HG03066 (cell line): ENCODE measurements around the gene LSMEM2.

Experiments used
- ATAC-seq: cut with Tn5 transposase; IDR thresholded peaks from one replicate; pipeline ENCODE4 v1.9.1; 2021; ENCODE audit warnings: low read depth; ENCODE audit not compliant: unreplicated experiment

LSMEM2 gene

DNA sequence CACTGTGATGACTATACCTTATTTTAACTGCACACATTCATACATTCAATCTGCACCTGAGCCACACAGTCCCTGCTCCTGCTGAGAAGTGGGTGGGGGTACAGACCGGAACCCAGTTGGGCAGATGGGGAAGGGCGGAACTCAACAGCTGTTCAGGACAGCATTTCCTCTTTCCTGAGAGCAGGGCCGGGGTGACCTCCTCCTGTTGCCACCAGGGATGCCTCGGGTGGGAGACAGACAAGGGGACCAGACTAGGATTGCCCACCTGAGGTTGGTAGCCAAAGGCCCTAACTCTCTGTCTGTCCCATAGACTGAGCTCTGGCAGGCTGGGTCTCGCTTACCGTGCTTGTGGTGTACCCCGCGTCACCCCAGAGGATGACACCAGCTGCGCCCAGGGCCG lies 39.7 kb downstream of the LSMEM2 start:
- no peak for ATAC-seq

DNA sequence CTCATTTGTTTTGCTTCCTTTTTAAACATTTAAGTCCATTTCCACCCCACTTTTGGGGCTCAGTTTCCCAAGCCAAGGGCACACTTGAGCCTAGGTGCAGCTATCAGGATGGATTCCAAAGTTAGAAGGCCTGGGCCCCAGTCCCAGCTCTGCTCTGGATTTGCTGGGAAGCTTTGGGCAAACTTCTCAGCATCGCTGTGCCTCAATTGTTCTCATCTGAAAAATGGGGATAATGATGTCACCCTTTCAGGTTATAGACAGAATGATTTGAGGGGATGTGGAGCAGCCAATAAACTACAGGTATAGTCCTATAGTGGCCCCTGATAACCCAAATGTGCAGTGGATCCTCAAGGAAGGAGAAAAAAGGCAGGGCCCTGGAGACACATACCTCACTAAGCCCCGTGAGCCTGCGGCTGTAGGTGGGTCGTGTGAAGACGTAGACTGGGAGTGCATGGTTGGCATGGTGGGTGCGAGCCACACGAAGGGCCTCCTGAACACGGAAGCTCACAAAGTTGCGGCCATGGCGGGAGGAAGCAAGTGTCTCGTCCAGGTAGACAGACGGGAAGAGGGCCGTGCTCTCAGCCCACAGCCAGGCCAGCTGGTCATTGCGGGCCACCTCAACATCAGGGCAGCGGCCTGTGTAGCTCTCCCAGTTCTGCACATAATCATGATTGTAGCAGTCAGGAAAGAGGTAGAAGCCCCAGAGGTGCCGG lies 40.5 kb downstream of the LSMEM2 start:
- no peak for ATAC-seq

DNA sequence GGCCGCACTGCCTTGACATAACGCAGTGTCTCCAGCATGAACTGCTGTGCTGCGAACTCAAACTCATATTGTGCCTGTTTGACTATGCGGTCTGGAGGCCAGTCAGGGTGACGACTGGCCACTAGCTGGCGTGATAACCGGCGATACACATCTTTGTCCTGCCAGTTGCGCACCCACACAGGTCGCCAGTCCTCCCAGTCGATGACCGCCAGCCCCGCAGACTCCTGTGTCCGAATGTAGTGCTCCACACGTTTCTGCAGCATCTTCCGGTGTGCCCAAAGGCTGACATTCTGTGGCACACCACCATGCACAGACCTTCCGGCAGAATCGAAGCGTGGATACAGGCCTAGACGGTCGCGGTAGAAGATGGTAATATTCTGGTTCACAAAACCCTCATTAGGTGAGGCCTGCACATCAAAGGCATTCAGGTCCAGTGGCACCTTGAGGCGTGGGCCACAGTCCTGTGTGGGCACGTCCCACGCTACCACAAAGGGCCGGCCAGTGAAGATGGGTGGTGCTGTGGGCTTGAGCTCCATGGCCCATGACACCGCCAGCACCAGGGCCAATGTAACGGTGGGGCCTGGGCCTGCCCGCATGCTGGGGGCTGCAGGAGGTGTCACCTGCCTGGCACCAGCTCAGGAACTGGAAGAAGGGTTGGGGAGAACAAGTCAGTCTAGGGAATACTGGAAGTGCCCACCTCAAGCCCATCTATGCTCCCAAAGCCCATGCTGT lies 41.2 kb downstream of the LSMEM2 start:
- no peak for ATAC-seq

DNA sequence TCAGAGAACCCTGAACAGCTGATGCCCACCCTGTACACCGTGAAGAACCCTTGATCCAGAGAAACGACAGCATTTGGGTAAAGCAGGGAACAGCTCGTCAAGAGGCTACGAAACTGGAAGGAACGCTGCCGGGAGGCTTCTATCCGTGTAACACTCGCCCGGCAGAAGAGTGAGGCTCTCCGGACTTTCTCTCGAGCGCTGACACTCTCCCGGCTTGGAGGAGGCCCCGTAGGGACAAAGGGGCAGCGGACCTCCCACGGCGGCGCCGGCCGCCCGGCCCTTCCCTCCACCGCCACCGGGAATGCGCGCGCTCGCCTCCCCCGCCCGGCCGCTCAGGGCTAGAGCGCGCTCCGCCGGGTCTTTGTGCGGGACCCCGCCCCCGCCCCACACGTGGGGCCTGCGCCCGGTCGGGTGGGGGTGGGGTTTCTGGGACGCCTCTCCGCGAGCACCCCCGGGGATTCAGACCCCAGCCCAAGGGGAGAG lies 42.0 kb downstream of the LSMEM2 start:
- peak; percentile 45 for ATAC-seq

DNA sequence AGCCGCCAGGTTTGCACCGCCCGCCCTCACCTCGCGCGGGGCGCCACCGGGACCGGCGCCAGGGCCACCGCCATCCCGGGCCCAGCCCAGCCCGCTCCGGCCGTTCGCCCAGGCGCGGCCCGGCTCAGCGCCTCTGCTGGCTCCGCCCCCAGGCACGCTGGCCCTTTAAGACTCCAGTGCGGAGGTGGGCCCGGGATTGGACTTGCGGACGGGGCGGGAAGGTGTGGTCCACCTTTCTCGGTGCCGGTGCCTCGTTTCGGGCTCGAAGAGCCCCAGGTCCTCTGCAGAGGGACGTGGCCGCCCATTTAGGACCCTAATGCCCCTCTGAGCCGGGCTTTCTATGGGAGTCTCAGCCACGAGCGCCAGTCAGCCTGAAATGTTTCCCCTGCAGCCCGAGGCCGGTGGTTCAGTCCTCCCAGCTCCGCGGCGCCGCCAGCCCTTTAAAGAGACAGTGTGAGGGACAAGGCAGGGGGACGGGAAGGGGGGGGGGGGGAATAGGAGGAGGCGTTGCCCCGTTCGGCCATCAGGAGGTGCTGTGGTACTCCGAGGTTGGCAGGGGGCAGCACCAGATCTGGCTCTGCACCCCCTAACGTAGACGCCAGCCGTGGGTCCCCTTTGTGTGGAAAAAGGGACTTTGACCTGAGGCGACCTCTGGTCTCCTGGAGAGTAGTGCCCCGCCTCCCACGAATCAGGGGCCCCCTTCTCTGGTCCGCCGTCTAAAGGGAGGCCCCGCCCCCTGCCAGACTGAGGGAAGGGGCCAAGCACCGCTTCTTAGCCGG lies 42.6 kb downstream of the LSMEM2 start:
- ATAC-seq: peak; percentile 82

DNA sequence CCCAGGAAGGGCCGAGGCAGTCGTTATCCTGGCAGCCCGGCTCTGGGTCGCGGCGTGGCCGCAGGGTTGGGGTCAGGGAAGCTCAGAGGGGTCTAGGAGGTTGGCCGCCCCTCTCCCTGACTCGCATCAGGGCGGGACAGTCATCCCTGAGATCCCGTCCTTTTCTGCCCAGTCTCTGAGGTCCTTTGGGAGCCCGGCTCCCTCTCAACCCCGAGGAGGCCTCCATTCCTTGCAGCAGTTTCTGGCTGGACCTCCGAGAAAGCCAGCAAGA lies 43.2 kb downstream of the LSMEM2 start:
- no peak for ATAC-seq

DNA sequence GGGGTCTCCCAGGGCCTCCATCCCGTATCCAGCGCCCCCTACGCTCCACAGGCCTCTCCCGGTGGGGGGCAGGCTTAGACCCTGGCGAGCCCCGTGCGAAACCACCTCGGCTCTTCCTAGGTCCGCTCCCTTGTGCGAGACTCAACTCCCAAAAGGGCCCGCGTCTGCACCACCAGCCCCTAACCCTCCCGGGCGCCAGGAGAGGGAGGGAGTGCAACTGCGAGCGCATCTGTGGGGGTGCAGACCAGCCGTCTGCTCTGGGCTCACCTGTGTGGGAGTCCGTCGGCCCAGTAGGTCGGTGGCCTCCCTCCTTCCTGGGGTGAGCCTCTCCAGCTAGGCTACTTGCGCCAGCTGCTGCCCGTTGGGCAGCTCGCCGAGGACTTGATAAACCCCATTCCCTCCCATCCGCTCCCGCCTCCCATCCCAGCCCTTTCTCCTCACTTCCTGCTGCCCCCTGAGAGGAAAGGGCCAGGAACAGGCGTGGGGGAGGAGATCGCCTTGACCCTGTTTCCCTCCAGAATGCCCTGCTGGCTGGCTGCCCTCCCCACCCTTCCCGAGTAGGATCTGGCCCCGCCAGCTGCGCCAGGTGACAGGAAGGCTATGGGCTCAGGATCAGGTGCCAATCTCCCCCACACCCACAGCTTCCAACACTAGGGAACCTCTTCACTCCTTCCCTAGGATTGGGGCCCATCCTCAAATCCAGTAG lies 43.7 kb downstream of the LSMEM2 start, which contains the start of gene HYAL2:
TSS of gene HYAL2 (minus strand) at position 360 of the 706 bp plus-strand sequence. CDS start 2,256 bp downstream, outside the sequence.
- no peak for ATAC-seq

DNA sequence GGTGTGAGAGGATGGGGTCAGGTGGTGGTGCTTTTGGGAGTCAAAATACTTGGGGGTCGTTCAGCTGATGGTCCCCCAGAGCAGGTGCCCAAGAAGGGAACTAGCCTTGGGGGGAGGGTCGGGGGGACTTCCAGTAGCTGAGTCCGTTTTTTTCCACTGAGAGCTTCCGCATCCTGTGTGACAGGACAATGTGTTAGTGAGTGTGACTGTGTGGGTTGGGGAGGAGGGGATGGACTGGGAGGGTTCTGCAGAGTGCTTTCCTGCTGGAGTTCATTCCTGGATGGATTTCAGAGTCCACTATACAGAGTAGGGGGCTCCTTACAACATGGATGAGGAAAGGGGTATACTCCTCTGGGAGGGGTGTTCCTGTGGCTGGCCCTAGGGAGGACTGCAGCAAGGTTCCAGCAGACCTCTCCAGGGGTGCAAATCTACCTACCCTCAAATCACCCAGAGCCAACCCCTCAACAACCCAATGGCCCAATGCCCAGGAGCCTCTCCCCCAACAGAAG lies 44.3 kb downstream of the LSMEM2 start:
- ATAC-seq: no peak

DNA sequence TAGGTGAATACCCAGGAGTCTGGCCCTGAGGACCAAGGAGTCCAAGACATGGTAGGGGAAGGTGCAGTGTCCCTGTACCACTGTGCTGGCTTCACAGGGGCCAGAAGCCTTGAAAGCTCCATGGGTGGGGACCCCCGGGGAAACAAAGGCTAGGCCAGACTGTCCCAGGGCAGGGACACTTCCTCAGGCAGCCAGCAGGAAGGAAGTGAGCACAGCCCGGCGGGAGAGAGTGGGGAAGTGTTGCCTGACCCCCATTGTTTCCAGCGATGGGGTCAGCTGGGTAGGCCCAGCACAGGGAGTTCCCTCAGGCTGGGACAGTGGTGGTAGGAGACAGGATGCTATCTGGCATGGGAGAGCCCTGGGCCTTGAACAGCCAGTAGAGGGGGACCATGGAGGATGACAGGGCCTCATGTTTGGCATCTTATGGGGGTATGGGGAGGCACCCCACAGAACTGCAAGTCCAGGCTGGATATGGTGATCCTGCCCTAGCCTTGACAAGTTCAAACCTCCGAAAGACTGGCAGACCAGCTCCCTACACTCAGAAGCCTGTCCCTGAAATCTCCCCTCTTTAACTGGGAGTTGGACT lies 44.8 kb downstream of the LSMEM2 start:
- ATAC-seq: no peak

DNA sequence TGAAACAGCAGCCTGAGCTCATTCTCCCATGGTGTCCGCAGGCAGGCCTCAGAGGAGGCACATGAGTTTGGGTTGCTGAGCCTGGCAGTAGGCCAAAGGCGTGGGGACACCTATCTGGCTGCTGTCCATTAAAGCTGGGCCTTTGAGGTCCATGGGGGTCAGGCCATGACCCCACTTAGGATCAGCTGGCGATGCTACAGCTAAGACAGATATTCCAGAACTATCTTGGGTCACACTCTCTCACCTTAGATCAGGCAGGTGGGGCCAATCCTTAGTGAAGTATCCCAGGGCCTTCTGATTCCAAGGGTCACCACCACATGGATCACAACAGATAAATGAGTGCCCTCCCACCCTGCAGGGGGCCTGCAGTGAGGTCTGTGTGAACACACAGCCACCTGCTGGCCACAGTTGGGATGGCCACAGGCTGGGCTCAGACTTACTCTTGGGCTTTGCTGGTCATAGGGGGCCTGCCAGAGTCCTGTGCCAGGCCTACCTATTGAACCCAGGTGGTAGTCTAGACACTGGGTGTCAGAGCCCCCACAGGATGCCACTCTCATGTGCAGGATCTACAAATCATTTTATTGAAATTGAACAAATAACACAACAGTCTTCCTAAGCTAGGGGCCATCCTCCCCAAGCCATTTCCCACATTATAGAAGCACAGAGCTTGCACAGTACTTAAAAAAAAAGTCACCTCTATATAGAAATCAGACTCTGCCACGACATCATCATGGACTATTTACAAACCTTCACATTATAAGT lies 45.6 kb downstream of the LSMEM2 start:
- ATAC-seq: no peak

DNA sequence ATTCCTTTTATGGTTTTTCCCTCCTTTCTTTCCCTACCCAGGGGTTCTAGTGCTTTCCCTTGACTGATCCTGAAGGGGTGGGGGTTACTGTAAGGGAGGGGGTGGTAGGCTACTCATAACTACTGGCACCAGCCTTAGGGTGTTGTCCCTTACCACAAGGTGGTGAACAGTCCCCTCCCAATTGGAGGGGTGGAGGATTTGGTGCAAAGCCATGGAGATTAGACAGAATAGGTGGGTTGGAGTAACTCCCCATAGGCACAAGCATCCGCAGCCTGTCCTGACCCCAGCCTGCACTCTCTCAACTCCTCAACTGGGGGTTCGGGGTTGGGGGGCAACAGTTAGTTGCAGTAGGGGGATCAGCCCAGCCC lies 46.2 kb downstream of the LSMEM2 start:
- ATAC-seq: no peak

DNA sequence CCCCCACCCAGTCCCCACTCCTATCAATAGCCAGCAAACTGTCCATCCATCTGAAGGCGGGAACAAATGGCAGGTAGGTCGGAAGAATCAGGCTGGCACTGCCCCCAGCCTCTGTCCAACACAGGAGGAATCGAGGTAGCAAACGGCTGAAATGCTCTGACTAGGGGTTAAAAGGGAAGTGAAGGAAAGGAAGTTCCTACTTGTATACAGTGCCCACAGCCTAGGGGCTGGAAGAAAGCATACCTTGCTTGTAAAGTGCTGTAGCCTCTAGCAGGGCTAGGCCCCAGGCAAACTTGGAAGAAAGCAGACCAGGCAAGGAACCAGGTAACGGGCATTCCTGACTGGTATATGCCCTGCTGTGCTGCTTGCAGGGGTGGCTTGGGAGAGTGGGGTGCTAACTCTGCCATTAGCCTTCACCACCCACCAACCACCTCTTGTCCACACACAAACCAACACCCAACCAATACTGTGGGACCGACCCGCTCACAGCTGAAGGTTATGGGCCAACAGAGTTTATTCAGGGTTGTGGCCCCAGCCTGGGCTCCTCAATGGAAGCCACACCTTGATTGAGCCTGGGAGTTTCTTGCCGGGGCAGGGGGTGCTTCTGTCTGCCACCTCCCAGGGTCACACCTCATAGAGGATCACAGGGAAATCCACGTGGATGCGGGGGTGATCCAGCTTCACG lies 46.8 kb downstream of the LSMEM2 start:
- ATAC-seq: no peak

DNA sequence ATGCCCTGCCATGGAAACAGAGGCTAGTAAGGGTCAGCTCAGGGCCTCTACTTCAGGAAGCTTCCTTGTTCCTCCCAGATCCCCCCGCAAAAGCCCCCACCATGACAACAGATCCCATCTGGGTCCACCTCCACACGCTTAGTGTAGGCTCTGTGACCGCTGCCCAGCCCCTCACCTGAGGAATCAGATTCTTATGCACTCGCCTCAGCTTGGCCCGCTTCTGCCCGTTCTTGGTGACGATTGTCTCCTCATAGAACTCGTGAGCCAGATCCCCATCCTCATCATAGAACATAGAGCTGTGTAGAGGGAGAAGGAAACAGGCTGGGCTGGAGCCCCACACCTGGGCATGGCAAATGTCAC lies 47.3 kb downstream of the LSMEM2 start:
- no peak for ATAC-seq

DNA sequence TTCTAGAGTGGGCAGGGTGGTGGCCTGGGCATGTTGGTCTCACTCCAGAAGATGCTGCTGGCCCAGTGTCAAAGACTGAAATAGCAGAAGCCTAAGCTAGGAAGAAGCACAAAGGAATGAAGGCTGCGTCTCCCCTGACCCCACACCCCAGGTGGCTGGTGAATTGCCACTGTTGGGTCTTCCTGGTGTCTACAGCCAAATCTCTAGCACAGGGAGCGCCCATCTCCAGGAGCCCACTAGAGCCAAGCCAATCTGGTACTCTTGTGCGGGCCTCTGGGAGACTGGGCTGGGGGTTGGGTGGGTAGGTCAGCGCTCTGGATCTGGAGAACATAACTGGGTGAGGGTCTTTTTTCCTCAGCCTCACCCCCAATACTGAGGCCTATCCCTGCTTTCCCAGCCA lies 48.2 kb downstream of the LSMEM2 start:
- no peak for ATAC-seq

DNA sequence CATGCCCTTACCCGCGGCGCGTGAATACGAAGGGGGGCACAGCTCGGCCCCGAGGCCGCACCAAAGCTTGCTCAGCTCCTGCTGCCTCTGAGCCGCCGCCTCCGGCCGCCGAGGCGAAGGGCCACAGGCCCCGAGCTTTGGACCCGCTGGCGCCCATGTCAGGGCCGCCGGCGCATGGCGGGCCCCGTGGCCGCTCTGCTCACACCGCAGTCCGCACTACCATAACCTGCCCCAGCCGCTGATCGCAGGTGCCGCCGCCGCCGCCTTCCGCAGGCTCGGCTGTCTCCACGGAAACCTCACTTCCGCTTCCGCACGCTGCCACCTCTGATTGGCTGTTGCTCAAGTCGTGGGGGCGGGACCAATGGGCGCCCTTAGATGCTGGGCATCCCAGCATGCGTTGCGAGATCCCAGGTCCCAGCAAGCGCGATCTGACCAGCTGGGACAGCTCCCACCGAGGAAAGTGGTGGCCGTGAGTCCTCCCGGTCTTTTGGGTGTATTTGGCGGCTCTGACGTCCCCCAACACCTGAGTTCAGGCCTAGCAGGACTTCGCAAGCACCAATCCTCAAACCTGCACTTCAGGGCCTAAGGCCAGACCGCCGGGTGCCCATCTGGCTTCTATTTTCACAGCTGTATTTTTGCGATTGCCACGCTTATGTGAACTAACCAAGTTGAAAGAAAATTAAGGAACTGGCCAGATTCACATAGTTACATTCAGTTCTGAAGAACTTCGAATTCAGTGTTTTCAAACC lies 49.2 kb downstream of the LSMEM2 start, which contains the start of gene TUSC2:
TSS of gene TUSC2 (minus strand) at position 281 of the 749 bp plus-strand sequence. CDS start at position 157, 124 bp downstream.
- ATAC-seq: peak; percentile 95

DNA sequence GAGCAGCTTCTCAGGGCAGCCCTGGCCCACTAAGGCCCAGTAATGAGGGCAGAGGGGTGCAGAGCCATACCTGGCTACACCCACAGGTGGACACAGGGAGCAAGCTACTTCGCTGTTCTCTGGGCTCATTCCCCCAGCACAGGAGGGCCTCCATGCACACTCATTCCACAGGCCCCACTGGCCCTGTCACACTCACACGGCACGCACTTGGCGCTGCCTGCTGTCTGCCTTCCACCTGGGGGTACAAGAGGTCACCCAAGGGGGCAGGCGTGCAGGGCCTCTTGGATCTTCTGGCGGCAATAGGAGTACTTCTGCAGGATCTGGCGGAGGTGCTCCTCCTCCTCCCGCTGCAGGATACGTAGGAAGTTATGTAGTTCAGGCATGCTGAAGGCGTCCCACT lies 51.4 kb downstream of the LSMEM2 start:
- no peak for ATAC-seq

DNA sequence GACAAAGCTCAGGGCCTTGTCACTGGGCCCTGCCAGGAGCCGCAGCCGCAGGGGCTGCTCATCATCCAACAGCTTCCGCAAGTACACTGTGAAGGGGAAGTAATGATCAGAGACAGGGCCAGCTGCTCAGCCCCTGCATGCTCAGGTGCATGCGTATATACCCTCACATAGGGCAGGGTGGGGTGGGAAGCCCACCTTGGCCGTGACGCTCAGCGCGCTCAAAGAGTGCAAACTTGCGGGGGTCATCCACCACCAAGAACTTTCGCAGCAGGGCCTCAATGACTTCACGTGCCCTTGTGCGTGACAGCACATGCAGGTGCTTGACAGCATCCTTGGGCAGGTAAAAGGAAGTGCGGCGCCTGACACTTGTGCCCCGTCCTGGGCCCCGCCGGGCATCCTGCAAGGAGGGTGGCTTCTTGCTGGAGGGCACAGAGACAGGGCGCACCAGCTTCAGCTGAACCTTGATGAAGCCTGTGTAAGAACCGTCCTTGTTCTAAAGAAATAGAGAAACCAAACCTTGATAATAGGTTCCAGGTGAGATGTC lies 52.5 kb downstream of the LSMEM2 start:
- ATAC-seq: no peak

DNA sequence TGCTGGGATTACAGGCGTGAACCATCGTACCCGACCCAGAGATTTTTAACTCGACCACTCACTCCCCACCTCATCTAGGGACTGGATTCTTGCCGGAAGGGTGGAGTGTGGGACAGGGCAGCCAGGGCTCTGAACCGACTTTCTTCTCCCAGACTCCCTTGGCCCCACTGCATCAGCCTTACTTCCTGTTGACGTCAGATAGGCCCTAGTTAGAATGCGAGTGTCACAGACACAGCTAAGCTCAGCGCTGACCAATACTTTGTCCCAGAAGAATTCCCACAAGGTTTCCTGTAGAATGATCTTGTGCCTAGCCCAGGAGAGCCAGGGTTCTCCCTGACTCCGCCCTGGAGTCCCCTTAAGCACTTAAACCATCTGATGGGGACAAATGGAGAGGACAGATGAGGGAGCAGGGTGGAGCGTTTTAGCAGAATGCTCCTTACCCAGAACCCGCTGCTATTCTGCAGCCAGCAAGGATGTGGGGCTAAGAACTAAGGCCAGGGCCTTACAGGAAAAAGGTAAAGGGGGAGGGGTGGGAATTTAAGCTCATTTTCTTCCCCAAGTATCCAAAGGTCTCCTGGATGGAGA lies 54.9 kb downstream of the LSMEM2 start:
- no peak for ATAC-seq
